SK-N-SH (cell line): ENCODE data around the gene PIP5K1B. TPM values are rescaled to one million over a fixed set of nuclear protein-coding genes. Genes with fewer than 3 reads are reported as not detected.

Experiments used
- CTCF ChIA-PET: fragments of 300-600, 350-600 bp; formaldehyde crosslinking; extraction: SDS; loops from one replicate; lab custom pipeline; 2021; lab: Yijun Ruan, JAX
- POLR2A ChIA-PET: fragments of 350-600 bp; sonication (Branson Sonifier 250); formaldehyde crosslinking; extraction: SDS; loops from one replicate; lab custom pipeline; 2020; ENCODE audit warnings: antibody characterized with exemption, inconsistent platforms; lab: Yijun Ruan, JAX
- DNase-seq: peaks from one replicate; pipeline ENCODE4 v3.0.0; 2012
- H2AFZ ChIP-seq: fragments of 200-600 bp; sonication (generic); 2 replicates; pipeline ENCODE4 v1.8.1; 2016; ENCODE audit warnings: antibody characterized with exemption, mild to moderate bottlenecking, low read depth
- H3F3A ChIP-seq: fragments of 200-600 bp; sonication (generic); replicated peaks from 2 replicates; pipeline ENCODE3; 2016; ENCODE audit warnings: antibody characterized with exemption, mild to moderate bottlenecking; ENCODE audit not compliant: insufficient read depth
- H3K27ac ChIP-seq, 2 experiments: fragments of 200-500 bp in 1 of 2; fragments of 200-600 bp in 1 of 2; sonication (Bioruptor generic) in 1 of 2; sonication (generic), shearing (Covaris generic) in 1 of 2; 2 replicates each; pipeline versions ENCODE4 v1.5.1 to v1.6.1; 2014 to 2016; ENCODE audit warnings: low read depth in 2 of 2, inconsistent platforms in 1 of 2, low read length in 1 of 2, mild to moderate bottlenecking in 1 of 2, mixed read lengths in 1 of 2
- H3K27me3 ChIP-seq: fragments of 200-600 bp; sonication (generic), shearing (Covaris generic); 2 replicates; pipeline ENCODE4 v1.6.1; 2016; ENCODE audit warnings: mixed run types; ENCODE audit not compliant: insufficient read depth
- H3K36me3 ChIP-seq, 2 experiments: fragments of 200-500 bp in 1 of 2; fragments of 200-600 bp in 1 of 2; sonication (Bioruptor generic) in 1 of 2; sonication (generic) in 1 of 2; replicated peaks in 1 of 2; 2 replicates each; pipeline versions ENCODE3 to v1.5.1; 2014 to 2016; ENCODE audit warnings: low read length in 1 of 2, mild to moderate bottlenecking in 1 of 2; ENCODE audit not compliant: insufficient read depth in 2 of 2, control insufficient read depth in 1 of 2
- H3K4me1 ChIP-seq, 2 experiments: fragments of 200-500 bp in 1 of 2; fragments of 200-600 bp in 1 of 2; sonication (Bioruptor generic) in 1 of 2; sonication (generic), shearing (Covaris generic) in 1 of 2; 2 replicates each; pipeline versions ENCODE4 v1.5.1 to v1.6.1; 2014 to 2016; ENCODE audit warnings: low read depth in 1 of 2, low read length in 1 of 2, mixed run types in 1 of 2; ENCODE audit not compliant: insufficient read depth in 2 of 2, control insufficient read depth in 1 of 2
- H3K4me2 ChIP-seq: fragments of 200-600 bp; sonication (generic), shearing (Covaris generic); 2 replicates; pipeline ENCODE4 v1.6.1; 2017; ENCODE audit warnings: mixed run types
- H3K4me3 ChIP-seq, 2 experiments: fragments of 200-500 bp in 1 of 2; fragments of 200-600 bp in 1 of 2; sonication (Bioruptor generic) in 1 of 2; sonication (generic), shearing (Covaris generic) in 1 of 2; 2 replicates each; pipeline versions ENCODE4 v1.5.1 to v1.8.1; 2014 to 2016; ENCODE audit warnings: low read depth in 2 of 2, inconsistent platforms in 1 of 2, low read length in 1 of 2, mild to moderate bottlenecking in 1 of 2, mixed read lengths in 1 of 2, moderate library complexity in 1 of 2
- H3K79me2 ChIP-seq: fragments of 200-600 bp; sonication (generic); 2 replicates; pipeline ENCODE4 v1.8.1; 2017; ENCODE audit warnings: mild to moderate bottlenecking; ENCODE audit not compliant: insufficient read depth
- H3K9ac ChIP-seq: fragments of 200-600 bp; sonication (generic); 2 replicates; pipeline ENCODE4 v1.6.1; 2017; ENCODE audit warnings: mixed run types
- H3K9me2 ChIP-seq: fragments of 200-600 bp; sonication (generic); 2 replicates; pipeline ENCODE4 v1.6.1; 2017; ENCODE audit warnings: mixed run types
- H3K9me3 ChIP-seq: fragments of 200-600 bp; sonication (generic); 2 replicates; pipeline ENCODE4 v1.6.1; 2017; ENCODE audit warnings: mixed run types, mild to moderate bottlenecking, moderate library complexity
- H4K20me1 ChIP-seq: fragments of 200-600 bp; sonication (generic); 2 replicates; pipeline ENCODE4 v1.6.1; 2017; ENCODE audit warnings: mild to moderate bottlenecking, mixed run types; ENCODE audit not compliant: insufficient read depth
- CHD2 ChIP-seq: fragments of 150-350 bp; IDR thresholded peaks from 2 replicates; pipeline ENCODE4 v1.6.1; 2018; ENCODE audit warnings: low read length; ENCODE audit not compliant: partially characterized antibody
- ELF1 ChIP-seq: IDR thresholded peaks from 2 replicates; pipeline ENCODE4 v1.4.0; 2012
- FOSL2 ChIP-seq: IDR thresholded peaks from 2 replicates; pipeline ENCODE4 v1.4.0; 2012; ENCODE audit warnings: low read depth, mild to moderate bottlenecking, moderate library complexity, borderline replicate concordance
- FOXM1 ChIP-seq: IDR thresholded peaks from 2 replicates; pipeline ENCODE4 v1.4.0; 2012; ENCODE audit warnings: low read depth, mild to moderate bottlenecking
- GABPA ChIP-seq: IDR thresholded peaks from 2 replicates; pipeline ENCODE4 v1.4.0; 2012; ENCODE audit warnings: low read depth, mild to moderate bottlenecking
- JUND ChIP-seq: IDR thresholded peaks from 2 replicates; pipeline ENCODE4 v1.4.0; 2012
- MEF2A ChIP-seq: IDR thresholded peaks from 2 replicates; pipeline ENCODE4 v1.4.0; 2012; ENCODE audit warnings: low read depth, borderline replicate concordance
- MXI1 ChIP-seq: IDR thresholded peaks from 2 replicates; pipeline ENCODE4 v1.6.1; 2012; ENCODE audit warnings: mild to moderate bottlenecking, low read depth, low read length, improper control_type of control experiment
- RFX5 ChIP-seq: IDR thresholded peaks from 2 replicates; pipeline ENCODE4 v1.6.1; 2012; ENCODE audit warnings: mild to moderate bottlenecking, improper control_type of control experiment, low read length
- TAF1 ChIP-seq: IDR thresholded peaks from 2 replicates; pipeline ENCODE4 v1.6.1; 2012; ENCODE audit warnings: low read depth, mild to moderate bottlenecking, low read length, moderate library complexity, borderline replicate concordance
- TCF12 ChIP-seq: IDR thresholded peaks from 2 replicates; pipeline ENCODE4 v1.4.0; 2012
- TEAD4 ChIP-seq: IDR thresholded peaks from 2 replicates; pipeline ENCODE4 v1.4.0; 2012; ENCODE audit warnings: mild to moderate bottlenecking, borderline replicate concordance; ENCODE audit not compliant: insufficient read depth
- YY1 ChIP-seq: IDR thresholded peaks from 2 replicates; pipeline ENCODE4 v1.4.0; 2012; ENCODE audit warnings: low read depth, mild to moderate bottlenecking
- WGBS: methylation state at CpG from one replicate; pipeline ENCODE4 v1.1.6; 2017; ENCODE audit warnings: low lambda C conversion rate; 5-methylcytosine and 5-hydroxymethylcytosine counted together
- polyA plus RNA-seq, 3 experiments: library from polyadenylated mRNA; depleted of rRNA; stranded (reverse); fragments of >200 nt; gene quantifications; 2 replicates each; pipeline ENCODE4 v1.2.3, GENCODE V29; 2012
- TF ChIP-seq, protein P1 (sequence below): fragments of 150-350 bp; IDR thresholded peaks from 2 replicates; pipeline ENCODE4 v1.6.1; 2017; ENCODE audit warnings: antibody characterized with exemption, low read length, low read depth, borderline replicate concordance
- TF ChIP-seq, protein P2 (sequence below): IDR thresholded peaks from 2 replicates; pipeline ENCODE4 v1.6.1; 2012; ENCODE audit warnings: mild to moderate bottlenecking, low read depth, low read length, moderate library complexity
- TF ChIP-seq, protein P3 (sequence below): fragments of 150-350 bp; IDR thresholded peaks from 2 replicates; pipeline ENCODE4 v1.6.1; 2016; ENCODE audit warnings: mild to moderate bottlenecking, low read depth, low read length
- TF ChIP-seq, protein P4 (sequence below): IDR thresholded peaks from 2 replicates; pipeline ENCODE4 v1.4.0; 2012; ENCODE audit warnings: low read depth, borderline replicate concordance
- TF ChIP-seq, protein P5 (sequence below): IDR thresholded peaks from 2 replicates; pipeline ENCODE4 v1.4.0; 2012; ENCODE audit warnings: low read depth, borderline replicate concordance
- TF ChIP-seq, protein P6 (sequence below): IDR thresholded peaks from 2 replicates; pipeline ENCODE4; 2012

PIP5K1B gene
- polyA plus RNA-seq, 1 of the 3 experiments (the other 2 are of a cell fraction) = not detected

DNA sequence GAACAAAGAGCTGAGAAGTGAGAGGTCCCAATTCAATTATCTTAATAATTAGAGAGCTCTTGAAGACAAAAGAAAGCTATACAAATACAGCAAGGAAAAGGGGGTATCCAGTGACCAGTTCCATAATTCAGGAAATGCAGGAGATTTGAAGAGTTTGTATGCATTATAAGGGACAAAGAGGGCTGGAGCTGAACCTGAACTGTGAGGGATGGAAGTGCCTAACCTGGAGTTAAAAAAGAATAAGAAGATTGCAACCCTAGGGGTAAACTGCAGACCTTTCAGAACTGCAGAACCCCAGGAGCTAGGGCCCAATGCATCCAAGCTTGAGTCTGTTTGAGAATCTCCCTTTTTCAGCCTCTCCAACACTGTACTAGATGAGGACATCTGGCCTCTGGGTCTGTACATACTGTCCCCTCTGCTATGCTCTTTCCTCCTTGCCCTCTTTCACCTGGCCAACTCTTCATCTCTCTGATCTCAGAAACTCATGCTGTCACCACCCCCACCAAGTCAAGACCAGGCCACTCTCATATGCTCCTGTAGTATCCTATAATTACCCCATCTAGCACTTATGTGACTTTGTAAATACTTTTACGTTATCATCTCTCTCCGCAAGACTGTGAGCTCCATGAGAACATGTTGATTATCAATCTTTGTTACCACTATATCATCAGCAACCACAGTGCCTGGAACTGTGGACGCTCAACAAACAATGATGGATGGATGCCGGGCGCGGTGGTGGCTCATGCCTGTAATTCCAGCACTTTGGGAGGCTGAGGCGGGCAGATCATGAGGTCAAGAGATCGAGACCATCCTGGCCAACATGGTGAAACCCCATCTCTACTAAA, 315.5 kb downstream of the PIP5K1B start:
- no peaks in the 10 kb centered on the region for H3K36me3 ChIP-seq
- H4K20me1 ChIP-seq = no peaks in the 10 kb centered on the region
- H3K27ac ChIP-seq = no peak overlapping the region
- TF ChIP-seq, protein P1, sequence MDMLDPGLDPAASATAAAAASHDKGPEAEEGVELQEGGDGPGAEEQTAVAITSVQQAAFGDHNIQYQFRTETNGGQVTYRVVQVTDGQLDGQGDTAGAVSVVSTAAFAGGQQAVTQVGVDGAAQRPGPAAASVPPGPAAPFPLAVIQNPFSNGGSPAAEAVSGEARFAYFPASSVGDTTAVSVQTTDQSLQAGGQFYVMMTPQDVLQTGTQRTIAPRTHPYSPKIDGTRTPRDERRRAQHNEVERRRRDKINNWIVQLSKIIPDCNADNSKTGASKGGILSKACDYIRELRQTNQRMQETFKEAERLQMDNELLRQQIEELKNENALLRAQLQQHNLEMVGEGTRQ = no peak
- TF ChIP-seq ELF1 (no peak), TAF1 (no peak), TEAD4 (no peak), FOSL2 (no peak), YY1 (no peak), CHD2 (no peak), MXI1 (no peak), FOXM1 (no peak), TCF12 (no peak), JUND (no peak), MEF2A (no peak), RFX5 (no peak), GABPA (no peak)
- TF ChIP-seq, protein P2, sequence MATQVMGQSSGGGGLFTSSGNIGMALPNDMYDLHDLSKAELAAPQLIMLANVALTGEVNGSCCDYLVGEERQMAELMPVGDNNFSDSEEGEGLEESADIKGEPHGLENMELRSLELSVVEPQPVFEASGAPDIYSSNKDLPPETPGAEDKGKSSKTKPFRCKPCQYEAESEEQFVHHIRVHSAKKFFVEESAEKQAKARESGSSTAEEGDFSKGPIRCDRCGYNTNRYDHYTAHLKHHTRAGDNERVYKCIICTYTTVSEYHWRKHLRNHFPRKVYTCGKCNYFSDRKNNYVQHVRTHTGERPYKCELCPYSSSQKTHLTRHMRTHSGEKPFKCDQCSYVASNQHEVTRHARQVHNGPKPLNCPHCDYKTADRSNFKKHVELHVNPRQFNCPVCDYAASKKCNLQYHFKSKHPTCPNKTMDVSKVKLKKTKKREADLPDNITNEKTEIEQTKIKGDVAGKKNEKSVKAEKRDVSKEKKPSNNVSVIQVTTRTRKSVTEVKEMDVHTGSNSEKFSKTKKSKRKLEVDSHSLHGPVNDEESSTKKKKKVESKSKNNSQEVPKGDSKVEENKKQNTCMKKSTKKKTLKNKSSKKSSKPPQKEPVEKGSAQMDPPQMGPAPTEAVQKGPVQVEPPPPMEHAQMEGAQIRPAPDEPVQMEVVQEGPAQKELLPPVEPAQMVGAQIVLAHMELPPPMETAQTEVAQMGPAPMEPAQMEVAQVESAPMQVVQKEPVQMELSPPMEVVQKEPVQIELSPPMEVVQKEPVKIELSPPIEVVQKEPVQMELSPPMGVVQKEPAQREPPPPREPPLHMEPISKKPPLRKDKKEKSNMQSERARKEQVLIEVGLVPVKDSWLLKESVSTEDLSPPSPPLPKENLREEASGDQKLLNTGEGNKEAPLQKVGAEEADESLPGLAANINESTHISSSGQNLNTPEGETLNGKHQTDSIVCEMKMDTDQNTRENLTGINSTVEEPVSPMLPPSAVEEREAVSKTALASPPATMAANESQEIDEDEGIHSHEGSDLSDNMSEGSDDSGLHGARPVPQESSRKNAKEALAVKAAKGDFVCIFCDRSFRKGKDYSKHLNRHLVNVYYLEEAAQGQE = no peak
- TF ChIP-seq, protein P3, sequence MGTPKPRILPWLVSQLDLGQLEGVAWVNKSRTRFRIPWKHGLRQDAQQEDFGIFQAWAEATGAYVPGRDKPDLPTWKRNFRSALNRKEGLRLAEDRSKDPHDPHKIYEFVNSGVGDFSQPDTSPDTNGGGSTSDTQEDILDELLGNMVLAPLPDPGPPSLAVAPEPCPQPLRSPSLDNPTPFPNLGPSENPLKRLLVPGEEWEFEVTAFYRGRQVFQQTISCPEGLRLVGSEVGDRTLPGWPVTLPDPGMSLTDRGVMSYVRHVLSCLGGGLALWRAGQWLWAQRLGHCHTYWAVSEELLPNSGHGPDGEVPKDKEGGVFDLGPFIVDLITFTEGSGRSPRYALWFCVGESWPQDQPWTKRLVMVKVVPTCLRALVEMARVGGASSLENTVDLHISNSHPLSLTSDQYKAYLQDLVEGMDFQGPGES = no peak
- TF ChIP-seq, protein P4, sequence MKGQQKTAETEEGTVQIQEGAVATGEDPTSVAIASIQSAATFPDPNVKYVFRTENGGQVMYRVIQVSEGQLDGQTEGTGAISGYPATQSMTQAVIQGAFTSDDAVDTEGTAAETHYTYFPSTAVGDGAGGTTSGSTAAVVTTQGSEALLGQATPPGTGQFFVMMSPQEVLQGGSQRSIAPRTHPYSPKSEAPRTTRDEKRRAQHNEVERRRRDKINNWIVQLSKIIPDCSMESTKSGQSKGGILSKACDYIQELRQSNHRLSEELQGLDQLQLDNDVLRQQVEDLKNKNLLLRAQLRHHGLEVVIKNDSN = no peak
- TF ChIP-seq, protein P5, sequence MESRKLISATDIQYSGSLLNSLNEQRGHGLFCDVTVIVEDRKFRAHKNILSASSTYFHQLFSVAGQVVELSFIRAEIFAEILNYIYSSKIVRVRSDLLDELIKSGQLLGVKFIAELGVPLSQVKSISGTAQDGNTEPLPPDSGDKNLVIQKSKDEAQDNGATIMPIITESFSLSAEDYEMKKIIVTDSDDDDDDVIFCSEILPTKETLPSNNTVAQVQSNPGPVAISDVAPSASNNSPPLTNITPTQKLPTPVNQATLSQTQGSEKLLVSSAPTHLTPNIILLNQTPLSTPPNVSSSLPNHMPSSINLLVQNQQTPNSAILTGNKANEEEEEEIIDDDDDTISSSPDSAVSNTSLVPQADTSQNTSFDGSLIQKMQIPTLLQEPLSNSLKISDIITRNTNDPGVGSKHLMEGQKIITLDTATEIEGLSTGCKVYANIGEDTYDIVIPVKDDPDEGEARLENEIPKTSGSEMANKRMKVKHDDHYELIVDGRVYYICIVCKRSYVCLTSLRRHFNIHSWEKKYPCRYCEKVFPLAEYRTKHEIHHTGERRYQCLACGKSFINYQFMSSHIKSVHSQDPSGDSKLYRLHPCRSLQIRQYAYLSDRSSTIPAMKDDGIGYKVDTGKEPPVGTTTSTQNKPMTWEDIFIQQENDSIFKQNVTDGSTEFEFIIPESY = no peak
- TF ChIP-seq, protein P6, sequence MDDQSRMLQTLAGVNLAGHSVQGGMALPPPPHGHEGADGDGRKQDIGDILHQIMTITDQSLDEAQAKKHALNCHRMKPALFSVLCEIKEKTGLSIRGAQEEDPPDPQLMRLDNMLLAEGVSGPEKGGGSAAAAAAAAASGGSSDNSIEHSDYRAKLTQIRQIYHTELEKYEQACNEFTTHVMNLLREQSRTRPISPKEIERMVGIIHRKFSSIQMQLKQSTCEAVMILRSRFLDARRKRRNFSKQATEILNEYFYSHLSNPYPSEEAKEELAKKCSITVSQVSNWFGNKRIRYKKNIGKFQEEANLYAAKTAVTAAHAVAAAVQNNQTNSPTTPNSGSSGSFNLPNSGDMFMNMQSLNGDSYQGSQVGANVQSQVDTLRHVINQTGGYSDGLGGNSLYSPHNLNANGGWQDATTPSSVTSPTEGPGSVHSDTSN = no peak
- no peaks in the 10 kb centered on the region for H3K9me3 ChIP-seq
- no peak overlapping the region for H2AFZ ChIP-seq
- H3K9me2 ChIP-seq = no peaks in the 10 kb centered on the region
- no peak overlapping the region for H3K9ac ChIP-seq
- no peak overlapping the region for H3K4me2 ChIP-seq
- no peaks in the 10 kb centered on the region for H3K79me2 ChIP-seq
- no peak for DNase-seq
- no peak overlapping the region for H3K4me3 ChIP-seq
- H3K27me3 ChIP-seq = peaks cover 62% of the 10 kb centered on the region
- H3K4me1 ChIP-seq = no peaks in the 10 kb centered on the region
- ChIA-PET CTCF (interaction anchor here (0.7 to 1.1 kb wide), 4 partner anchors 15 to 921 kb away, joined by 3 to 5 read pairs (median 3); no protein-coding TSS in a partner anchor), POLR2A (no interaction called here)
- 40% methylated on average over 8 of the region's 8 CpGs for WGBS
- no peaks in the 10 kb centered on the region for H3F3A ChIP-seq
